K562 (cell line): ENCODE measurements around the gene EYA2. TPM values are rescaled to one million over a fixed set of nuclear protein-coding genes. Genes with fewer than 3 reads are reported as not detected.
"Not testable (repeated sequence)": the region's sequence is repeated elsewhere in the genome, so short reads cannot be mapped to it uniquely, and the experiment has no call there.

Source experiments
- ATAC-seq: fragments of 200-7000 bp; cut with Tn5 transposase; 3 replicates; pipeline ENCODE4 v1.9.1; 2020; ENCODE audit warnings: moderate library complexity
- BruUV-seq: library from RNA; stranded (reverse); fragments of 400-500 nt; replicated peaks from 2 replicates; lab custom pipeline; 2021; lab: Mats Ljungman, UMichigan
- CTCF ChIA-PET: fragments of 300-600 bp; formaldehyde crosslinking; extraction: SDS; loops from one replicate; lab custom pipeline; 2021; ENCODE audit warnings: low intra/inter-chr PET ratio; lab: Yijun Ruan, JAX
- POLR2A ChIA-PET: fragments of 300-600, 350-650 bp; sonication (Branson Sonifier 250); formaldehyde crosslinking; extraction: SDS; loops from one replicate; lab custom pipeline; 2021; ENCODE audit warnings: antibody characterized with exemption, inconsistent platforms; lab: Yijun Ruan, JAX
- DNase-seq, 4 experiments: peaks; one replicate each; pipeline versions ENCODE4 v3.0.0 to v3.0.0-alpha.2; 2011 to 2018; ENCODE audit warnings: low spot score in 3 of 4, mixed read lengths in 3 of 4; ENCODE audit errors: extremely low read depth in 1 of 4
- FAIRE-seq: peaks from 2 replicates; lab custom pipeline; 2011; peaks lifted over from hg19 to GRCh38; lab: Jason Lieb, UNC
- H2AFZ ChIP-seq: 2 replicates; pipeline ENCODE4 v1.6.0; 2011; ENCODE audit warnings: low read depth, low read length, control low read depth, inconsistent platforms
- H3K27ac ChIP-seq: fragments of 200-600 bp; 3 replicates; pipeline ENCODE4 v1.8.0; 2011; ENCODE audit warnings: low read depth, mild to moderate bottlenecking, control low read depth, inconsistent platforms, low read length, moderate library complexity, mixed read lengths; ENCODE audit errors: extremely low read depth
- H3K27me3 ChIP-seq, 2 experiments: fragments of 300-600 bp in 1 of 2; 2 replicates in 1 of 2; 3 replicates in 1 of 2; pipeline versions ENCODE4 v1.6.0 to v1.8.0; 2011; ENCODE audit warnings: inconsistent platforms in 2 of 2, low read length in 2 of 2, mild to moderate bottlenecking in 1 of 2, mixed read lengths in 1 of 2, moderate library complexity in 1 of 2; ENCODE audit not compliant: control insufficient read depth in 2 of 2, insufficient read depth in 2 of 2
- H3K36me3 ChIP-seq: fragments of 300-600 bp; 3 replicates; pipeline ENCODE4 v1.8.0; 2011; ENCODE audit warnings: mild to moderate bottlenecking, low read length, inconsistent platforms; ENCODE audit not compliant: control insufficient read depth, insufficient read depth
- H3K4me1 ChIP-seq, 2 experiments: fragments of 200-600 bp in 1 of 2; replicated peaks in 1 of 2; 2 replicates in 1 of 2; 3 replicates in 1 of 2; pipeline versions ENCODE4 v1.5.1 to v1.8.0; 2011; ENCODE audit warnings: inconsistent platforms in 2 of 2, low read length in 2 of 2, mild to moderate bottlenecking in 1 of 2, mixed read lengths in 1 of 2, moderate library complexity in 1 of 2; ENCODE audit not compliant: control insufficient read depth in 2 of 2, insufficient read depth in 2 of 2
- H3K4me2 ChIP-seq: 2 replicates; pipeline ENCODE4 v1.6.1; 2011; ENCODE audit warnings: low read length, control low read depth, inconsistent platforms, mixed read lengths; ENCODE audit not compliant: insufficient read depth
- H3K4me3 ChIP-seq: fragments of 200-600 bp; sonication (generic), shearing (Covaris generic); 2 replicates; pipeline ENCODE4 v1.5.1; 2016; ENCODE audit warnings: control low read depth, inconsistent platforms
- H3K79me2 ChIP-seq: fragments of 200-600 bp; 3 replicates; pipeline ENCODE4 v1.8.0; 2011; ENCODE audit warnings: low read length, inconsistent platforms; ENCODE audit not compliant: control insufficient read depth, insufficient read depth
- H3K9ac ChIP-seq, 2 experiments: 2 replicates each; pipeline versions ENCODE4 v1.6.0 to v1.6.1; 2011; ENCODE audit warnings: low read depth in 2 of 2, low read length in 2 of 2, control low read depth in 1 of 2, inconsistent platforms in 1 of 2, mild to moderate bottlenecking in 1 of 2, mixed read lengths in 1 of 2; ENCODE audit not compliant: insufficient read depth in 1 of 2
- H3K9me1 ChIP-seq: one replicate; pipeline ENCODE4 v1.6.0; 2011; ENCODE audit warnings: inconsistent platforms, mild to moderate bottlenecking, low read length, moderate library complexity; ENCODE audit not compliant: control insufficient read depth, insufficient read depth
- H3K9me3 ChIP-seq: replicated peaks from 2 replicates; pipeline ENCODE4 v1.5.1; 2011; ENCODE audit warnings: low read depth, low read length, inconsistent platforms; ENCODE audit not compliant: control insufficient read depth, insufficient read depth
- H4K20me1 ChIP-seq: replicated peaks from 2 replicates; pipeline ENCODE4 v1.6.1; 2011; ENCODE audit warnings: low read length, inconsistent platforms, mixed read lengths; ENCODE audit not compliant: control insufficient read depth, insufficient read depth
- WGBS: fragments of 100-300 bp; shearing (Covaris generic); methylation state at CpG from one replicate; pipeline ENCODE4 v1.1.6; 2016; ENCODE audit warnings: low coverage, mixed read lengths; ENCODE audit not compliant: insufficient coverage; ENCODE audit errors: missing lambda C conversion rate; 5-methylcytosine and 5-hydroxymethylcytosine counted together
- in situ Hi-C: fragments of 300-500 bp; cut with MboI; formaldehyde crosslinking; loops from 4 replicates; pipeline ENCODE4 v1.15.0; 2018; ENCODE audit warnings: inconsistent platforms, mixed read lengths
- intact Hi-C: fragments of 100-400 bp; cut with micrococcal nuclease; formaldehyde crosslinking; loops from 2 replicates; pipeline ENCODE4 v1.14.2; 2022
- polyA plus RNA-seq, 8 experiments: library from polyadenylated mRNA; depleted of rRNA in 4 of 8; stranded (reverse) in 5 of 8; unstranded in 3 of 8; fragments of >200 nt; fragmentation: Nextera tagmentation in 2 of 8; fragmentation: Illumina TruSeq in 1 of 8; extraction: Ambion mirVana in 2 of 8; extraction: Trizol in 1 of 8; gene quantifications; 2 replicates each; pipeline versions ENCODE4 v1.2.1 to v1.2.3, GENCODE V29; 2011 to 2014; ENCODE audit warnings: inconsistent platforms in 1 of 8, missing spikeins in 1 of 8
- total RNA-seq, 7 experiments: library from RNA; depleted of rRNA in 6 of 7; stranded (reverse); fragments of >200 nt in 6 of 7; fragmentation: Illumina TruSeq in 2 of 7; extraction: Trizol in 2 of 7; gene quantifications; 2 replicates each; pipeline versions ENCODE4 v1.2.1 to v1.2.3, GENCODE V29; 2011 to 2021; ENCODE audit warnings: low replicate concordance in 1 of 7
- TF ChIP-seq, protein P1 (sequence below), 3 experiments: fragments of 200-800 bp in 1 of 3; fragments of 250-450 bp in 1 of 3; fragments of 450-650 bp in 1 of 3; sonication (Bioruptor Pico) in 1 of 3; sonication (Bioruptor generic) in 1 of 3; formaldehyde crosslinking in 1 of 3; IDR thresholded peaks; 2 replicates each; pipeline versions ENCODE4 v1.6.1 to v1.8.0; 2016 to 2022; ENCODE audit warnings: mild to moderate bottlenecking in 2 of 3, missing genetic modification characterization in 2 of 3, missing compliant biosample characterization in 1 of 3, moderate library complexity in 1 of 3

The EYA2 gene
- total and polyA plus RNA-seq, 9 of the 15 experiments (the other 6 are each of a cell fraction or from before 2014, with no cell fraction given): 0.03 TPM; not detected in 8

DNA sequence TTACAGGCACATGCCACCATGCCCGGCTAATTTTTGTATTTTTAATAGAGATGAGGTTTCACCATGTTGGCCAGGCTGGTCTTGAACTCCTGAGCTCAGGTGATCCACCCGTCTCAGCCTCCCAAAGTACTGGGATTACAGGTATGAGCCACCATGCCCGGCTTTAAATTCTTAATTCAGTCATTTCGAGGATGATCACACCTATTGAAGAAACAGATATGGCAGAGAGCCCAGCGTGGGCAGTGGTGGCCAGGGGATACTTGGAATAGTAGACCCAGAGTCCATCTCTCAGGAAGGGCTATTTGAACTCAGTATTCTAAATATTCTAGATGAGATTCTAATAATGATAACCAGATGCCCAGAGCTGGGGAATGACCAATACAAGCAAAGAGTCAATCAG lies 281.6 kb downstream of the EYA2 start:
- peaks cover 24 to 40% of the 10 kb centered on the region in 2 experiments; a peak in 4 of 5 replicates for H3K27me3 ChIP-seq
- H3K9me1 ChIP-seq, H3K4me1 ChIP-seq, H3K4me3 ChIP-seq, H3K27ac ChIP-seq, FAIRE-seq, H4K20me1 ChIP-seq, CTCF ChIA-PET, in situ Hi-C loops, ATAC-seq, H3K79me2 ChIP-seq, H3K4me2 ChIP-seq, BruUV-seq, DNase-seq, H2AFZ ChIP-seq, H3K36me3 ChIP-seq, H3K9me3 ChIP-seq: not testable (repeated sequence)
- 0% methylated on average over 4 of the region's 5 CpGs for WGBS
- POLR2A ChIA-PET: interaction anchor here (0.7 to 1.3 kb wide), 2 partner anchors 13 to 22 kb away, joined by 3 read pairs; no protein-coding TSS in a partner anchor
- TF ChIP-seq, protein P1, sequence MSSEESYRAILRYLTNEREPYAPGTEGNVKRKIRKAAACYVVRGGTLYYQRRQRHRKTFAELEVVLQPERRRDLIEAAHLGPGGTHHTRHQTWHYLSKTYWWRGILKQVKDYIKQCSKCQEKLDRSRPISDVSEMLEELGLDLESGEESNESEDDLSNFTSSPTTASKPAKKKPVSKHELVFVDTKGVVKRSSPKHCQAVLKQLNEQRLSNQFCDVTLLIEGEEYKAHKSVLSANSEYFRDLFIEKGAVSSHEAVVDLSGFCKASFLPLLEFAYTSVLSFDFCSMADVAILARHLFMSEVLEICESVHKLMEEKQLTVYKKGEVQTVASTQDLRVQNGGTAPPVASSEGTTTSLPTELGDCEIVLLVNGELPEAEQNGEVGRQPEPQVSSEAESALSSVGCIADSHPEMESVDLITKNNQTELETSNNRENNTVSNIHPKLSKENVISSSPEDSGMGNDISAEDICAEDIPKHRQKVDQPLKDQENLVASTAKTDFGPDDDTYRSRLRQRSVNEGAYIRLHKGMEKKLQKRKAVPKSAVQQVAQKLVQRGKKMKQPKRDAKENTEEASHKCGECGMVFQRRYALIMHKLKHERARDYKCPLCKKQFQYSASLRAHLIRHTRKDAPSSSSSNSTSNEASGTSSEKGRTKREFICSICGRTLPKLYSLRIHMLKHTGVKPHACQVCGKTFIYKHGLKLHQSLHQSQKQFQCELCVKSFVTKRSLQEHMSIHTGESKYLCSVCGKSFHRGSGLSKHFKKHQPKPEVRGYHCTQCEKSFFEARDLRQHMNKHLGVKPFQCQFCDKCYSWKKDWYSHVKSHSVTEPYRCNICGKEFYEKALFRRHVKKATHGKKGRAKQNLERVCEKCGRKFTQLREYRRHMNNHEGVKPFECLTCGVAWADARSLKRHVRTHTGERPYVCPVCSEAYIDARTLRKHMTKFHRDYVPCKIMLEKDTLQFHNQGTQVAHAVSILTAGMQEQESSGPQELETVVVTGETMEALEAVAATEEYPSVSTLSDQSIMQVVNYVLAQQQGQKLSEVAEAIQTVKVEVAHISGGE (CRISPR knock-in tag; IDR thresholded peaks at IDR 0.05): peak in 1 of 3 experiments; percentile 82; a peak in 2 of 6 replicates
- TF ChIP-seq, all 486 proteins: peak for 1; not testable (repeated sequence) for 485
- H3K9ac ChIP-seq, intact Hi-C loops: not testable (repeated sequence)
